GM19324 (cell line): Measurements from ENCODE around the gene PANK4.
"Not testable (repeated sequence)": the region's sequence is repeated elsewhere in the genome, so short reads cannot be mapped to it uniquely, and the experiment has no call there.

Experiments used
- ATAC-seq: cut with Tn5 transposase; IDR thresholded peaks from one replicate; pipeline ENCODE4 v1.9.1; 2021; ENCODE audit warnings: mild to moderate bottlenecking, moderate library complexity; ENCODE audit not compliant: unreplicated experiment, low FRiP score

Gene PANK4

GRCh38 chr1:2559509-2560298, 33.3 kb upstream of the PANK4 start:
- no peak for ATAC-seq

- no peak for ATAC-seq
Observed at GRCh38 chr1:2558861-2559260, 32.5 kb upstream of the PANK4 start.

GRCh38 chr1:2558420-2558819, 32.0 kb upstream of the PANK4 start:
- ATAC-seq: no peak

- ATAC-seq: no peak
Observed at GRCh38 chr1:2557482-2558400, 31.3 kb upstream of the PANK4 start.

GRCh38 chr1:2556678-2557481, 30.5 kb upstream of the PANK4 start:
- peak; percentile 30 for ATAC-seq

GRCh38 chr1:2556277-2556677, 29.9 kb upstream of the PANK4 start, which contains the start of gene TNFRSF14:
TSS of gene TNFRSF14 (plus strand) at chr1:2556371. CDS start at chr1:2556665, 294 bp downstream.
- peak; percentile 34 for ATAC-seq

GRCh38 chr1:2555634-2556276, 29.4 kb upstream of the PANK4 start:
- ATAC-seq: peak; percentile 31

GRCh38 chr1:2554621-2555387, 28.4 kb upstream of the PANK4 start:
- no peak for ATAC-seq

GRCh38 chr1:2553871-2554620, 27.6 kb upstream of the PANK4 start:
- ATAC-seq: no peak

GRCh38 chr1:2553076-2553475, 26.7 kb upstream of the PANK4 start:
- ATAC-seq: not testable (repeated sequence)

GRCh38 chr1:2552189-2552588, 25.8 kb upstream of the PANK4 start:
- ATAC-seq: no peak

GRCh38 chr1:2551544-2551943, 25.1 kb upstream of the PANK4 start:
- not testable (repeated sequence) for ATAC-seq

- not testable (repeated sequence) for ATAC-seq
Observed at GRCh38 chr1:2550309-2550861, 24.0 kb upstream of the PANK4 start.

GRCh38 chr1:2549367-2550029, 23.1 kb upstream of the PANK4 start:
- not testable (repeated sequence) for ATAC-seq

- ATAC-seq: peak; percentile 15
Observed at GRCh38 chr1:2548068-2548589, 21.7 kb upstream of the PANK4 start.

GRCh38 chr1:2547210-2548067, 21.0 kb upstream of the PANK4 start:
- ATAC-seq: no peak
